HepG2 (cell line): Measurements from ENCODE around the gene AADACL4. TPM values are rescaled to one million over a fixed set of nuclear protein-coding genes. Genes with fewer than 3 reads are reported as not detected.

Source experiments
- ETV6 ChIP-seq: sonication (generic); formaldehyde crosslinking; conservative IDR thresholded peaks from 2 replicates; pipeline ENCODE4 v1.4.0; 2020; ENCODE audit warnings: missing genetic modification reagents
- HBP1 ChIP-seq: IDR thresholded peaks from 2 replicates; pipeline ENCODE4 v1.6.1; 2016; ENCODE audit warnings: low read depth, control low read depth
- KMT2A ChIP-seq: sonication (generic); formaldehyde crosslinking; IDR thresholded peaks from 2 replicates; pipeline ENCODE4 v1.4.0; 2020; ENCODE audit warnings: missing genetic modification reagents
- KMT2B ChIP-seq: IDR thresholded peaks from 2 replicates; pipeline ENCODE4 v1.6.1; 2016; ENCODE audit warnings: missing genetic modification reagents, missing compliant biosample characterization
- NR2F1 ChIP-seq, 2 experiments: fragments of 450-650 bp in 1 of 2; formaldehyde crosslinking in 1 of 2; IDR thresholded peaks; 2 replicates each; pipeline versions ENCODE4 v1.5.0 to v1.6.1; 2016 to 2020; ENCODE audit warnings: mild to moderate bottlenecking in 1 of 2, missing compliant biosample characterization in 1 of 2, missing genetic modification reagents in 1 of 2, moderate library complexity in 1 of 2
- SIX1 ChIP-seq: sonication (generic); formaldehyde crosslinking; IDR thresholded peaks from 2 replicates; pipeline ENCODE4 v1.4.0; 2020; ENCODE audit warnings: missing genetic modification reagents, borderline replicate concordance
- TAF15 ChIP-seq: fragments of 200-400 bp; formaldehyde crosslinking; IDR thresholded peaks from one replicate; pipeline ENCODE4 v1.6.1; 2018; ENCODE audit warnings: mild to moderate bottlenecking, low read depth, low read length; ENCODE audit not compliant: poor library complexity, severe bottlenecking
- ZBTB20 ChIP-seq: sonication (generic); formaldehyde crosslinking; IDR thresholded peaks from 2 replicates; pipeline ENCODE4 v1.8.1; 2023; ENCODE audit warnings: missing genetic modification reagents, low read depth, mild to moderate bottlenecking, borderline replicate concordance
- ZBTB8A ChIP-seq: sonication (generic); formaldehyde crosslinking; IDR thresholded peaks from 2 replicates; pipeline ENCODE4 v1.4.0; 2020; ENCODE audit warnings: mild to moderate bottlenecking, low read depth, missing genetic modification reagents, borderline replicate concordance
- ZFP62 ChIP-seq: sonication (generic); formaldehyde crosslinking; IDR thresholded peaks from 2 replicates; pipeline ENCODE4 v1.4.0; 2020; ENCODE audit warnings: missing genetic modification reagents
- ZHX2 ChIP-seq, 2 experiments: sonication (generic) in 1 of 2; formaldehyde crosslinking in 1 of 2; IDR thresholded peaks; 2 replicates each; pipeline versions ENCODE4 v1.6.1 to v1.9.0; 2014 to 2022; ENCODE audit warnings: antibody characterized with exemption in 1 of 2, borderline replicate concordance in 1 of 2, inconsistent platforms in 1 of 2, low read depth in 1 of 2, missing genetic modification reagents in 1 of 2
- polyA plus RNA-seq, 8 experiments: library from polyadenylated mRNA; depleted of rRNA in 3 of 8; stranded (reverse) in 7 of 8; unstranded in 1 of 8; fragments of >200 nt; fragmentation: Illumina TruSeq in 4 of 8; extraction: Trizol in 4 of 8; gene quantifications; 2 replicates each; pipeline versions ENCODE4 v1.2.1 to v1.2.3, GENCODE V29; 2011 to 2016; ENCODE audit warnings: low read depth in 4 of 8, missing spikeins in 1 of 8, mixed read lengths in 1 of 8; ENCODE audit not compliant: insufficient read depth in 1 of 8
- total RNA-seq, 5 experiments: library from RNA; depleted of rRNA; stranded (reverse); fragments of >200 nt; fragmentation: Illumina TruSeq; extraction: Trizol; gene quantifications; 2 replicates each; pipeline ENCODE4 v1.2.3, GENCODE V29; 2016; ENCODE audit warnings: low read depth in 1 of 5
- TF ChIP-seq, protein P1 (sequence below): sonication (generic); formaldehyde crosslinking; IDR thresholded peaks from 2 replicates; pipeline ENCODE4 v1.9.0; 2021; ENCODE audit warnings: missing genetic modification reagents, mild to moderate bottlenecking, borderline replicate concordance

AADACL4 gene
- total and polyA plus RNA-seq, 2 of the 13 experiments (the other 11 are each of a cell fraction or from before 2014, with no cell fraction given): not detected

GRCh38 chr1:12615865-12616708 is 27.8 kb upstream of the AADACL4 start (continued):
- TF ChIP-seq ETV6 (CRISPR knock-in tag) (no peak), ZBTB20 (CRISPR knock-in tag) (peak; percentile 69; the same call in 1 of the 2 replicates), SIX1 (CRISPR knock-in tag) (peak; percentile 84; the same call in 1 of the 2 replicates), KMT2B (CRISPR knock-in tag) (no peak; the same call in 1 of the 2 replicates), HBP1 (no peak), NR2F1 (CRISPR knock-in tag; IDR thresholded peaks at IDR 0.05) (peak in 1 of 2 experiments; percentile 76; a peak in 2 of 4 replicates), KMT2A (CRISPR knock-in tag) (no peak), TAF15 (no peak), ZHX2 (IDR thresholded peaks at IDR 0.05; ENCODE audit: low read depth) (no peak), ZHX2 (CRISPR knock-in tag; IDR thresholded peaks at IDR 0.05; ENCODE audit: borderline replicate concordance) (0 out of 2 replicates have a peak, but pooled peaks have one; percentile 3), ZFP62 (CRISPR knock-in tag) (no peak), ZBTB8A (CRISPR knock-in tag) (no peak)
- TF ChIP-seq, protein P1, sequence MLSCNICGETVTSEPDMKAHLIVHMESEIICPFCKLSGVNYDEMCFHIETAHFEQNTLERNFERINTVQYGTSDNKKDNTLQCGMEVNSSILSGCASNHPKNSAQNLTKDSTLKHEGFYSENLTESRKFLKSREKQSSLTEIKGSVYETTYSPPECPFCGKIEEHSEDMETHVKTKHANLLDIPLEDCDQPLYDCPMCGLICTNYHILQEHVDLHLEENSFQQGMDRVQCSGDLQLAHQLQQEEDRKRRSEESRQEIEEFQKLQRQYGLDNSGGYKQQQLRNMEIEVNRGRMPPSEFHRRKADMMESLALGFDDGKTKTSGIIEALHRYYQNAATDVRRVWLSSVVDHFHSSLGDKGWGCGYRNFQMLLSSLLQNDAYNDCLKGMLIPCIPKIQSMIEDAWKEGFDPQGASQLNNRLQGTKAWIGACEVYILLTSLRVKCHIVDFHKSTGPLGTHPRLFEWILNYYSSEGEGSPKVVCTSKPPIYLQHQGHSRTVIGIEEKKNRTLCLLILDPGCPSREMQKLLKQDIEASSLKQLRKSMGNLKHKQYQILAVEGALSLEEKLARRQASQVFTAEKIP (CRISPR knock-in tag): no peak
